ENCODE data around the gene MCF2L.

MCF2L gene

DNA sequence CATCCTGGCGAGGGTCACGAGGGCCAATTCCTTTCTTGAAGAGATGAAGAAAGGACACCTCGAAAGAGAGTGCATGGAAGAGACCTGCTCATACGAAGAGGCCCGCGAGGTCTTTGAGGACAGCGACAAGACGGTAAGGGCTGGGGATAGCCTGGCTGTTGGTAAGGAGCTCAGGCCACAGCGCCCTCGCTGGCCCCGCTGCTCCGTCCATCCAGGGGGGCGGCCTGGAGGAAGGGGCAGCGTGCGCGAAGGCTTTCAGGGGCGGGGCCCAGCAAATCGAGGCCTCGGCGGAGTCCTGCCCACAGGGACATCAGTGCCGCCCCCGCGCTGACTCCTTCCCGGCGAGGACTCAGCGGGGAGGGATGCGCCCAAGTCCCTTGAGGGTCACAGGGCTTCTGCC is 160.5 kb downstream of the MCF2L start:
- H2AFZ ChIP-seq (ENCODE audit: low read depth, low read length): no peak overlapping the region
- WGBS: 79% methylated on average over 25 of the region's 27 CpGs

DNA sequence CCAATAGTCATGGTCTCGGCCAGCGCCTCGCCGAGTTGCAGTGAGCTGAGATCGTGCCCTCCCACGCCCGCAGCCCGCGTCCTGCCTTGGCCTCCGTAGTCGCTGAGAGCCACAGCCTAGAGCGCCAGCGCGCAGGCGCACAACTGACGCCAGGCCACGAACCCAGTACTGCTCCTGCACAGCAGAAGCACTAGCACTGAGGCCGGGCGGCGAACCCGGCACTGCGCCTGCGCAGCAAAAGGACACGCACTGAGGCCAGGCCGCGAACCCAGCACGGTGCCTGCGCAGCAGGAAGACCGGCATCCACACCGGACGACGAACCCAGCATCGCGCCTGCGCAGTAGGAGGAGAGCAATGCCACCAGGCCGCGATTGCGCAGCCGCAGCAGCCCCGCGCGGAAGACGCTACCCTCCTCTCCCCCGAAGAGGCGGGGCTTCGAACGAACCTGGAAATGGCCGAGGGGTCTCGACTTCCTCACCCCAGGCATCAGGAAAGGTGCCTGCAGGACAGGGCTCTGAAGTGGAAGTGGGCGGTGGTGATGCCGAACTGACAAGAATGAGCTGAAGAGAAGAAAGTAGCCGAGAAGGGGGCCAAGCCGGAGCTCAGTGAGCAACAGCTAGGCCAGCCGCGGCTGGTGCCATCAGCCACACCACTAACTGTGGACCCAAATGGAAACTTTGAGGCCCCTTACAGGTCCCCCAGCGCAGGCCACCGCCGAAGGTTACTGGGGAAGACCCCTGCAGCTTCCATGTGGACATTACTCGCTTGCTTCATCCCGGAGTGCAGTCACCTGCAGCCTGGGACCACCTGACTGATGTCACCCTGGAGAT is 161.1 kb downstream of the MCF2L start:
- Histone ChIP-seq H3K27ac (ENCODE audit: low read length, poor library complexity, severe bottlenecking) (no peak overlapping the region), H3K4me1 (ENCODE audit: control insufficient read depth, insufficient read depth, low read depth, low read length) (no peaks in the 10 kb centered on the region), H3K79me1 (replicated peaks; ENCODE audit: low read length, poor library complexity, severe bottlenecking) (no peaks in the 10 kb centered on the region), H3K23ac (ENCODE audit: low read length in 2 of 2) (no peak overlapping the region), H3K4me2 (ENCODE audit: low read length, poor library complexity, severe bottlenecking) (no peak overlapping the region), H2BK15ac (ENCODE audit: low read depth, poor library complexity, severe bottlenecking) (no peak overlapping the region), H3K18ac (ENCODE audit: low read depth in 1 of 2, low read length in 2 of 2) (no peak overlapping the region), H2AK5ac (ENCODE audit: low read length, severe bottlenecking) (no peak overlapping the region), H3K4ac (ENCODE audit: low read depth in 1 of 2, low read length in 2 of 2) (no peak overlapping the region), H2BK12ac (ENCODE audit: low read length in 2 of 2) (no peak overlapping the region), H3K27me3 (ENCODE audit: control insufficient read depth in 1 of 2, insufficient read depth in 1 of 2, low read length in 2 of 2) (peaks cover 5 to 24% of the 10 kb centered on the region in 2 experiments), H3K9me3 (ENCODE audit: control insufficient read depth, low read length) (no peaks in the 10 kb centered on the region), H2BK5ac (ENCODE audit: low read depth, low read length, poor library complexity, severe bottlenecking) (no peak overlapping the region), H2AFZ (ENCODE audit: low read depth, low read length) (no peak overlapping the region), H3K14ac (ENCODE audit: low read length in 2 of 2) (no peak overlapping the region), H3K4me3 (ENCODE audit: insufficient read depth in 1 of 2, low read depth in 1 of 2, low read length in 2 of 2) (peak overlapping the region in 1 of 2 experiments; percentile 20), H2BK120ac (ENCODE audit: low read depth, low read length) (no peak overlapping the region), H4K91ac (ENCODE audit: low read length) (no peak overlapping the region), H4K8ac (ENCODE audit: low read length) (no peak overlapping the region), H3K36me3 (ENCODE audit: control insufficient read depth in 1 of 2, insufficient read depth in 2 of 2, low read depth in 1 of 2, low read length in 2 of 2) (peaks cover 0 to 8% of the 10 kb centered on the region in 2 experiments), H3K9ac (ENCODE audit: low read length) (no peak overlapping the region)
- 96% methylated on average over 60 of the region's 60 CpGs for WGBS
- no peak for DNase-seq

More for the DNA sequence above, 160.5 kb downstream of the MCF2L start:
- Histone ChIP-seq H3K9ac (ENCODE audit: low read length) (no peak overlapping the region), H3K9me3 (ENCODE audit: control insufficient read depth, low read length) (no peaks in the 10 kb centered on the region), H3K14ac (ENCODE audit: low read length in 2 of 2) (peak overlapping the region in 1 of 2 experiments; percentile 41), H3K36me3 (ENCODE audit: control insufficient read depth in 1 of 2, insufficient read depth in 2 of 2, low read depth in 1 of 2, low read length in 2 of 2) (peaks cover 0 to 8% of the 10 kb centered on the region in 2 experiments), H3K27me3 (ENCODE audit: control insufficient read depth in 1 of 2, insufficient read depth in 1 of 2, low read length in 2 of 2) (peaks cover 7 to 24% of the 10 kb centered on the region in 2 experiments), H3K4me1 (ENCODE audit: control insufficient read depth, insufficient read depth, low read depth, low read length) (no peaks in the 10 kb centered on the region), H4K8ac (ENCODE audit: low read length) (no peak overlapping the region), H2BK12ac (ENCODE audit: low read length in 2 of 2) (no peak overlapping the region), H2BK5ac (ENCODE audit: low read depth, low read length, poor library complexity, severe bottlenecking) (no peak overlapping the region), H3K18ac (ENCODE audit: low read depth in 1 of 2, low read length in 2 of 2) (no peak overlapping the region), H4K91ac (ENCODE audit: low read length) (no peak overlapping the region), H3K4me3 (ENCODE audit: insufficient read depth in 1 of 2, low read depth in 1 of 2, low read length in 2 of 2) (no peak overlapping the region), H2BK120ac (ENCODE audit: low read depth, low read length) (no peak overlapping the region), H3K27ac (ENCODE audit: low read length, poor library complexity, severe bottlenecking) (no peak overlapping the region), H3K23ac (ENCODE audit: low read length in 2 of 2) (no peak overlapping the region), H3K4me2 (ENCODE audit: low read length, poor library complexity, severe bottlenecking) (no peak overlapping the region), H3K4ac (ENCODE audit: low read depth in 1 of 2, low read length in 2 of 2) (no peak overlapping the region), H3K79me1 (replicated peaks; ENCODE audit: low read length, poor library complexity, severe bottlenecking) (no peaks in the 10 kb centered on the region), H2BK15ac (ENCODE audit: low read depth, poor library complexity, severe bottlenecking) (no peak overlapping the region), H2AK5ac (ENCODE audit: low read length, severe bottlenecking) (no peak overlapping the region)
- DNase-seq: no peak

DNA sequence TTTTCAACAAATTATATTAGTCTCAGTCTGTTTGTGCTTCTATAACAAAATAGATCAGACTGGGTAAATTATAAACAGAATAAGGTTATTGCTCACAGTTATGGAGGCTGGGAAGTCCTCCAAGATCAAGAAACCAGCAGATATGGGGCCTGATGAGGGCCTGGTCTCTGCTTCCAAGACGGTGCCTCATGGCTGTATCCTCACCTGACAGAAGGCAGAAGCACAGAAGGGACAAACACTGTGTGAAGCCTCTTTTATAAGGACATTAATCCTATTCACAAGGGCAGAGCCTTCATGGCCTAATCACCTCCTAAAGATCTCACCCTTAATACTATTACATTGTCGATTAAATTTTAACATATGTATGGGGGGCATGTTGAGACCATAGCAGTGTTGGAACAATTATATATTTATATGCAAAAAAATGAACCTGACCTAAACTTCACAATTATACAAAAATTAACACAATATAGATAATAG is 166.3 kb downstream of the MCF2L start:
- Histone ChIP-seq H2BK120ac (ENCODE audit: low read depth, low read length) (no peak overlapping the region), H2AFZ (ENCODE audit: low read depth, low read length) (no peak overlapping the region), H4K91ac (ENCODE audit: low read length) (no peak overlapping the region), H2BK5ac (ENCODE audit: low read depth, low read length, poor library complexity, severe bottlenecking) (peak overlapping the region; percentile 44), H4K8ac (ENCODE audit: low read length) (no peak overlapping the region), H3K4me3 (ENCODE audit: insufficient read depth in 1 of 2, low read depth in 1 of 2, low read length in 2 of 2) (no peak overlapping the region), H3K9ac (ENCODE audit: low read length) (no peak overlapping the region), H3K18ac (ENCODE audit: low read depth in 1 of 2, low read length in 2 of 2) (no peak overlapping the region), H3K4me1 (ENCODE audit: control insufficient read depth, insufficient read depth, low read depth, low read length) (no peaks in the 10 kb centered on the region), H3K27ac (ENCODE audit: low read length, poor library complexity, severe bottlenecking) (no peak overlapping the region), H2AK5ac (ENCODE audit: low read length, severe bottlenecking) (no peak overlapping the region), H3K4ac (ENCODE audit: low read depth in 1 of 2, low read length in 2 of 2) (no peak overlapping the region), H3K4me2 (ENCODE audit: low read length, poor library complexity, severe bottlenecking) (no peak overlapping the region), H3K79me1 (replicated peaks; ENCODE audit: low read length, poor library complexity, severe bottlenecking) (no peaks in the 10 kb centered on the region), H3K27me3 (ENCODE audit: control insufficient read depth in 1 of 2, insufficient read depth in 1 of 2, low read length in 2 of 2) (peaks cover 0 to 23% of the 10 kb centered on the region in 2 experiments), H3K9me3 (ENCODE audit: control insufficient read depth, low read length) (no peaks in the 10 kb centered on the region), H2BK15ac (ENCODE audit: low read depth, poor library complexity, severe bottlenecking) (no peak overlapping the region), H3K23ac (ENCODE audit: low read length in 2 of 2) (no peak overlapping the region), H3K36me3 (ENCODE audit: control insufficient read depth in 1 of 2, insufficient read depth in 2 of 2, low read depth in 1 of 2, low read length in 2 of 2) (no peaks in the 10 kb centered on the region), H3K14ac (ENCODE audit: low read length in 2 of 2) (no peak overlapping the region), H2BK12ac (ENCODE audit: low read length in 2 of 2) (no peak overlapping the region)
- DNase-seq: no peak
- 100% methylated on average over 1 of the region's 2 CpGs for WGBS

DNA sequence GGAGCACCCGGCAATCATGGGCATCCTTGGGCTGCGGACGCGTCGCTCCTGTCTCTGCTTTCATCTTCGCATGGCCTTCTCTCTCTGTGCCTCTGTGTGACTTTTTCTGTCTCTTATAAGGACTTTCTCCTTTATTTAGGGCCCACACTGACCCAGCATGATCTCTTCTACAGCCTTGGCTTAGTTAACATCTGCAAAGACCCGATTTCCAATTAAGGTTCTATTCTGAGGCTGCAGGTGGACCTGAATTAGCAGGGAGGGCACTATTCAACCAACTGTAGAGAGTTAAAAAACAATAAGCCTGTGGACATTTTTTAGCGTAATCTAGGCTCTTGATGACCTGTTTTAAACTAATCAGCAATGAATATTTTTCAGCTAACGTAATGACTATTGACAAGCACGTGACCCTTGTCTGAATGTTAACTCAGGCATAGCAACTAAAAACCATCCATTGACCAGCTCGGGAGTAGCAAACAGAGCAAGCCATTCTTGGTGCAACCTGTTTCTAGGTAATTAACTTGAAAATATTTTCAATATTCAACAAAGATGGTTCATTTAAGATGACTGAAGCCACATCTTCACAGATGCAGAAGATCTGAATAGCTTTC is 168.8 kb downstream of the MCF2L start:
- Histone ChIP-seq H3K4me3 (ENCODE audit: insufficient read depth in 1 of 2, low read depth in 1 of 2, low read length in 2 of 2) (peak overlapping the region in 1 of 2 experiments; percentile 27), H3K9ac (ENCODE audit: low read length) (no peak overlapping the region), H3K36me3 (ENCODE audit: control insufficient read depth in 1 of 2, insufficient read depth in 2 of 2, low read depth in 1 of 2, low read length in 2 of 2) (peaks cover 0 to 9% of the 10 kb centered on the region in 2 experiments), H3K9me3 (ENCODE audit: control insufficient read depth, low read length) (no peaks in the 10 kb centered on the region), H4K91ac (ENCODE audit: low read length) (no peak overlapping the region), H3K23ac (ENCODE audit: low read length in 2 of 2) (no peak overlapping the region), H2BK15ac (ENCODE audit: low read depth, poor library complexity, severe bottlenecking) (peak overlapping the region; percentile 57), H3K4me2 (ENCODE audit: low read length, poor library complexity, severe bottlenecking) (no peak overlapping the region), H4K8ac (ENCODE audit: low read length) (no peak overlapping the region), H3K4ac (ENCODE audit: low read depth in 1 of 2, low read length in 2 of 2) (no peak overlapping the region), H2BK12ac (ENCODE audit: low read length in 2 of 2) (no peak overlapping the region), H2BK5ac (ENCODE audit: low read depth, low read length, poor library complexity, severe bottlenecking) (no peak overlapping the region), H3K14ac (ENCODE audit: low read length in 2 of 2) (no peak overlapping the region), H2AFZ (ENCODE audit: low read depth, low read length) (no peak overlapping the region), H3K79me1 (replicated peaks; ENCODE audit: low read length, poor library complexity, severe bottlenecking) (no peaks in the 10 kb centered on the region), H3K18ac (ENCODE audit: low read depth in 1 of 2, low read length in 2 of 2) (no peak overlapping the region), H2AK5ac (ENCODE audit: low read length, severe bottlenecking) (no peak overlapping the region), H3K27me3 (ENCODE audit: control insufficient read depth in 1 of 2, insufficient read depth in 1 of 2, low read length in 2 of 2) (peaks cover 0 to 12% of the 10 kb centered on the region in 2 experiments), H3K27ac (ENCODE audit: low read length, poor library complexity, severe bottlenecking) (no peak overlapping the region), H3K4me1 (ENCODE audit: control insufficient read depth, insufficient read depth, low read depth, low read length) (no peaks in the 10 kb centered on the region), H2BK120ac (ENCODE audit: low read depth, low read length) (no peak overlapping the region)
- 96% methylated on average over 10 of the region's 11 CpGs for WGBS
- DNase-seq: no peak

All from mesenchymal stem cell (in vitro differentiated cells and primary cell).